Skin of body (tissue), 2 donors: Measurements from ENCODE around the gene CEP57L1. TPM values are rescaled to one million over a fixed set of nuclear protein-coding genes. Genes with fewer than 3 reads are reported as not detected.
A peak's percentile ranks its signal among the peaks of the same experiment; 100 is the strongest.
"Not testable (repeated sequence)": the region's sequence is repeated elsewhere in the genome, so short reads cannot be mapped to it uniquely, and the experiment has no call there.

Source experiments
- DNase-seq: peaks from one replicate; lab custom pipeline; 2025; lab: John Stamatoyannopoulos, UW
- total RNA-seq: library from RNA; depleted of rRNA; stranded (reverse); fragments of >200 nt; gene quantifications from one replicate; pipeline ENCODE4 v1.2.3, GENCODE V29; 2014

CEP57L1 gene
- total RNA-seq, 1 donor from 2014 or later, result 36.8 TPM

GRCh38 chr6:109170333-109170732, 75.0 kb downstream of the CEP57L1 start:
- DNase-seq, result no peak

DNA sequence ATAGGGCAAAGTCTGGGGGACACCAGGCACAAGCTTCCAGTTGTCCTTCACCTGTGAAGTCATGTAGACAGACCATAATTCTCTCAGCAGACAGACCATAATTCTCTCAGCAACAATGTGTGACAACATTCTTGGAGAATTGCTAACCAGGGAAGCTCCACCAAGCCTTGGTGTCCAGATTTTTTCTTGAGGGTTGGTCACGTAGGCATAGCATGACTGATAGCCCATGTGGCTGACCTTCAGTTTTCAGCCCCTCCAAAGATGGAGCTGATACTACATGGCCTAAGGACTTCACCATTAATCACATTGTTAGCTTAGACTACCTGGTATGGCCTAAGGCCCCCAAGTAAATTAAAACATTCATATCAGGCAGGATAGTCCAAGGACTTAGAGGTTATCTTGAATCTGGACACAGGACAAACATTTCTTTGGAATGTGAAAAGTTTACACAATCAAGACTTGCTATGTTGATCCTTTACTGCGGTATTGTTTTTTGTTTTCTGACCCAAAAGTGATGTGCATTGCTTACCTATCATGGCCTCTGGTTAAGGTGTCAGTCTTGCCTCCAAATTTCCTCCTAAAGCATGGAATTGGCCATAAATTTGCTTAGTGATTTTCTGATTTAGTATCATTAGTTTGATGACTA, 76.9 kb downstream of the CEP57L1 start:
- DNase-seq, result no peak

- DNase-seq, result no peak
These were observed 79.6 kb downstream of the CEP57L1 start for GRCh38 chr6:109174916-109175315.

DNA sequence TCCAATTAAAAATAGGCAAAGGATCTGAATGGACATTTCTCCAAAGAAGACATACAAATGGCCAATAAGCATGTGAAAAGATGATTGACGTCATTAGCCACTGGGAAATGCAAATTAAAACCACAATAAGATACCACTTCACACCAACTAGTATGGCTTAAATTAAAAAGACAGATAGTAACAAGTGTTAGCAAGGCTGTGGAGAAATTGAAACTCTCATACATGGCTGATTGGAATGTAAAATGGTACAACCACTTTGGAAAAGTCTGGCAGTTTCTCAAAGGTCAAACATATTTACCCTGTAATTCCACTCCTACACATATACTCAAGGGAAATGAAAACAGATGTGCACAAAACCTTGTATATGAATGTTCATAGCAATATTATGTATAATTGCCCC, 83.6 kb downstream of the CEP57L1 start:
- DNase-seq, result no peak

- no peak for DNase-seq
These were observed 84.2 kb downstream of the CEP57L1 start for GRCh38 chr6:109179507-109179906.

- no peak for DNase-seq
These were observed 87.3 kb downstream of the CEP57L1 start for GRCh38 chr6:109182578-109182977.

- DNase-seq, result no peak
These were observed 87.9 kb downstream of the CEP57L1 start for GRCh38 chr6:109183109-109183650.

DNA sequence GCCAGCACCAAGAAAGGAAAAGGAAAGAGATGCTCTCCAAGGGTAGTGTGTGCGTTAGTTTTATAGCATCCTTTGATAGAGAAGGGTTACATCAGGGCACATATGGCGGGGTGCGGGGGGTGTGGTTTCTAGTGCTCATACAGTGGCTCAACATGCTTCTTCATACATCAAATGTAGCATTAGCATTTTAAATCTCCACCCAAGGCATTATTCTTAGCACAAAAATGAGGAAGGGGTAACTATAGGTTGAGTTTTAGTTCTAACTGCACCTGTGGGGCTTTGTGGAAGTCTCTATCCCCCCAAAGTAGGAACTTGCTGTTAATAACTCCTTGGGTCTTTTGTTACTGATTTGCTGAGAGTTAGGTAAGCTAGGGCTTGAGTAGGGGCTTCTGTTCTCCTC, 89.3 kb downstream of the CEP57L1 start:
- DNase-seq, result no peak

- DNase-seq, result no peak
These were observed 90.7 kb downstream of the CEP57L1 start for GRCh38 chr6:109186012-109186411.

- peak; percentile 13 for DNase-seq
These were observed 92.2 kb downstream of the CEP57L1 start for GRCh38 chr6:109187399-109188114.

DNA sequence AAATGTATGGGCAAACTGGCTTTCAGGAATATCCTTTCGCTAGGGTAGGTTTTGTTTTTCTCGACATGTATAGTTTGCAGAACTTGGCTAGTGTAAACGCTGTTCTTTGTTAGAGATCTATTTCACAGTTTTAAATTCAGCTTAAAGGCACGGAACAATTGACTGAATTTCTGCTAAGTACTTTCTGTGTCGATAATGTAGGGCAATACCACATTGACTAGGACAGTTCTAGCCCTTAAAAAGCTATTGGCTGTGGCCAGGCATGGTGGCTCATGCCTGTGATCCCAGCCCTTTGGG, 92.8 kb downstream of the CEP57L1 start:
- DNase-seq, result no peak

DNA sequence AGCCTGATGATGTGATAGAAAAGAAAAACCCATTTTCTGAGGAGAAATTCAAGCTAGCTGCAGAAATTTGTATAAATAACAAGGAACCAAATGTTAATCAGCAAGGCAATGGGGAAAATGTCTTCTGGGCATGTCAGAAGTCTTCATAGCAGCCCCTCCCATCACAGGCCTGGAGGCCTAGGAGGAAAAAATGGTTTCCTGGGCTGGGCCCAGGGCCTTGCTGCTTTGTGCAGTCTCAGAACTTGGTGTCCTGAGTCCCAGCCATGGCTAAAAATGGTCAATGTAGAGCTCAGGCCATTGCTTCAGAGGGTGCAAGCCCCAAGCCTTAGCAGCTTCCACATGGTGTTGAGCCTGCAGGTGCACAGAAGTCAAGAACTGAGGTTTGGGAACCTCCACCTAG, 96.1 kb downstream of the CEP57L1 start:
- not testable (repeated sequence) for DNase-seq

DNA sequence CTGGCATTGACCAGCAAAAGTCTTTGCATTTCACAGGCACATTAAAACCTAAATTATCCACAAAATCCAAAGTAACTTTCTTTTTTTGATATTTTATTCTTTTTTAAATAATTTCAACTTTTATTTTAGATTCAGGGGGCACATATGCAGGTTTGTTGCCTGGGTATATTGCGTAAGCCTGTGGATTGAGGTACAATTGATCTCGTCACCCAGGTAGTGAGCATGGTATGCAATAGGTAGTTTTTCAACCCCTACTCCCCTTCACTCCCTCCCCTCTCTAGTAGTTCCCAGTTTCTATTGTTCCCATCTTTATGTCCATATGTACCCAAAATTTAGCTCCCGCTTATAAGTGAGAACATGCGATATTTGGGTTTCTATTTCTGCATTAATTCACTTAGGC, 97.6 kb downstream of the CEP57L1 start:
- DNase-seq, result no peak

- no peak for DNase-seq
These were observed 99.6 kb downstream of the CEP57L1 start for GRCh38 chr6:109194880-109195279.

DNA sequence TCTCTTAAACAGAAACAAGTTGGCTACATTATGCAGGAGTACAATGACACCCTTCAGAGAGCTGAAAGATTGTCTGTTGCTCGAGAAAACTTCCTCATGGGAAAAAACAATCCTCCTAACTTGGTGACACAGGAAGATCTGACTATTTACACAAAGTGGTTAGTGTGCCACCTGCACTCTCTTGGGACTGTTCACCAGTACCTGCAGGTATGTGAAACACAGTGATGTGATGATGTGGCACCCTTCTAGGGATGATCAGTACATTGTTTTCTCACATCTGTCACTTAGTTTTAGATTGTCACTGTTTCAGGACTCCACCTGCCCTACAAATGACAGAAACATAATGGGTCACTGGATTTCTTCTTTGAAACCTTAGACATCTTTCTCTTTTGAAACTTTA, 101.8 kb downstream of the CEP57L1 start:
- DNase-seq, result no peak

DNA sequence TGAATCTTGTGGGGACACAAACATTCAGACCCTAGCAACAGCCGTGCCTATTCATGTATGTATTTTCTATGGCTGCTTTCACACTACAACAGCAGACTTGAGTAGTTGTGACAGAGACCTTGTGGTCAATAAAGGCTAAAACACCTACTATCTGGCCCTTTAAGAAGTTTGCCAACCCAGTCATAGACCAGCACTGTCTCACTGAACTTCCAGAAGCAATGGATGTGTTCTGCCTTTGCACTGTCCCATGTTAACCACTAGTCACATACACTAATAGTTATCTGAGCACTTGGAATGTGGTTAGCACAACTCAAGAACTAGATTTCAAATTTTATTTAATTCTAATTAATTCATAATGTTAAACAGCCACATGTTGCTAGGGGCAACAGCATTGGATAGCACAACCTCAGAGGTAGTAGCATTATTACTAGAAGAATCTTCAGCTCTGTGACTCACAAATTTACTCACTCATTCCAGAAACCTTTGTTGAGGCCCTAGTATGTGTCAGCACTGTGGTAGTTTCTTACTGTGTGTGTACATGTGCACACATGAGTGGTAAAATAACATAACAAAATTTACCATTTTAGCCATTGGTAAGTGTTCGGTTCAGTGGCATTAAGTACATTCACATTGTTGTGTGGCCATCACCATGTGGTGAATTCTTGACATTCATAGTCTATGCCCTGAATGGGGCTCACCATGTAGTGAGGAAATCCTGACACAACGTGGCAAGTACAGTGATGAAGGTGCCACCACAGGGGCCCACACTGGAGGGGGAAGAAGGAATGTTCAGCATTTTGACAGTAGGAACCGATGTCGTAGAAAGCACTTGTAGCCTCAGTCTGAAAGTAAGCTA, 107.3 kb downstream of the CEP57L1 start:
- no peak for DNase-seq

DNA sequence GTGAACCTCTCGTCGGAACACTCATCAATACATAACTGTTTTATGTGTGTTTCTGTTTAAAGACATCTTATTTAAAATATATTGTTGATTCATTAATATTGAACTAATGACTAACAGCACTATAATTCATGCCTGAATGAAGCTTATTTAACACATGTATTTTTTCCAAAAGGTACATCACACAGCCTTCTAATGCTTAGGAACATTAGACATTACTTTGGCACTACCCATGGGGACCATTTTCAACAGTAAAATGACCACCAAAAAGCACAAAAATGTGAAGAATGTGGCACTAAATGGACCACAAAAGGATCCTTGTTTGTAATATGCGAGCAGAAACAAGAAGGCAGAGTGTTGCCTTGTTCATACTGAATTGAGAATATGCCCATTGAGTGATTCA, 109.2 kb downstream of the CEP57L1 start:
- no peak for DNase-seq

- DNase-seq, result no peak
These were observed 117.4 kb downstream of the CEP57L1 start for GRCh38 chr6:109212683-109213082.
